Measurements from ENCODE around the gene PRR35.

PRR35 gene

DNA sequence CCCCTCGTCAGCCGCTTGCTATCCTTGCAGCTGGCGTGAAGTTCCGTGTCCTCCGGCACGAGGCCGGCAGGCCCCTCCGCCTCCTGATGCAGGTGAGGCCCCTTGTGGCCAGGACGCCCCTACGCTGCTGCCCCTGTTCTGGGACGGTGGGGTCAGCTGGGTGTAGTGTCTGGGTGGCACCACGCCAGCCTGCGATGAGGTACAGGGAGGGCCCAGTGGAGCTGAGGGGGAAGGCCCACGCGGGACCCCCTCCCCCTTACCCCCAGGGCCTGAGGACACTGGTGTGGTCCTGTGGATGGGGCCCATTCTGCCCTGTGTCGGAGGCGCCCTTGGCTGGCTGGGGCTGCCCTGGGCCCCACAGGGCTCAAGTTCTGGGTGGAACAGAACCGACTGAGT is 22.0 kb downstream of the PRR35 start:
- DNase-seq, result no peak

DNA sequence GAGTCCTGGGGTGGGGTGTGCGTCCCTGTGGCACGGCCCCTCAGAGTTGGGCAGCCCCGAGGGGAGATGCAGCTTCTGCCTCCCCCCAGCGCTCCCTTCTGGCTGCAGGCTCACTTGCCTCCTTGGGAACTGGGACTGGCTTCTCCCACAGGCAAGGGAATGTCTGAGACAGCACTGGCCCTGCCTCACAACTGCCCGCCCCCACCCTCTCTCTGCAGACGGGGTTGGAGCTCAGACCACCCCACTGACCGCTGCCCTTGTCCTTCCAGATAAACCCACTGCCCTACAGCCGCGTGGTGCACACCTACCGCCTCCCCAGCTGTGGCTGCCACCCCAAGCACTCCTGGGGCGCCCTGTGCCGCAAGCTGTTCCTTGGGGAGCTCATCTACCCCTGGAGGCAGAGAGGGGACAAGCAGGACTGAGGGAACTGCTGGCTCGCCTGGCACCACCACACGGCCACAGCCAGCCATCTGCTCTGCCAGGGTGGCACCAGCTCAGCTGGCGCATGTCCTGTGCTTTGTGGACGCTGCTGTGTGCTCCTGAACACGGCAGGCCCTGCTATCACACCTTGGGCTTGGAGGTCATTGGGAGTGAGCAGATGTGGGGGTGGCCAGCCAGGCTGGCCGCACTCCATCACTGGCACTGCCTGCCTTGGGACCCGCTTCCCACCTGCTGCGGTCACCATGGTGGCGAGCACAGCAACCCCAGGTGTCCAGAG is 22.6 kb downstream of the PRR35 start:
- no peak for DNase-seq

DNA sequence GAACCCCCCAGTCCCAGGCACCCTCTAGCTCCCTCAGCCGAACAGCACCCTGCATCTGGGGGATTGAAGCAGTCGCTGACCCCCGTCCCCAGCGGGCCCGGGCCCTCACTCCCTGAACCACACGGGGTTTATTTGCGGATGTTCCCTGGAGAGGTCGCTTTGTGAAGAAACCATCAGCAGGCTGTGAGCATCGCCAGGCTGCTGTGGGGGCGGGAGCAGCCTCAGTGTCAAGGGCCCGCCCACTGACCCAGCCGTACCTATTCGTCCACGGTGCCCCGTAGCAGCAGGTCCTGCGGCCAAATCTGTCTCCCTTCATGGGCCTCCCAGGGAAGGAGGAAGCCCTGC is 23.2 kb downstream of the PRR35 start:
- no peak for DNase-seq

DNA sequence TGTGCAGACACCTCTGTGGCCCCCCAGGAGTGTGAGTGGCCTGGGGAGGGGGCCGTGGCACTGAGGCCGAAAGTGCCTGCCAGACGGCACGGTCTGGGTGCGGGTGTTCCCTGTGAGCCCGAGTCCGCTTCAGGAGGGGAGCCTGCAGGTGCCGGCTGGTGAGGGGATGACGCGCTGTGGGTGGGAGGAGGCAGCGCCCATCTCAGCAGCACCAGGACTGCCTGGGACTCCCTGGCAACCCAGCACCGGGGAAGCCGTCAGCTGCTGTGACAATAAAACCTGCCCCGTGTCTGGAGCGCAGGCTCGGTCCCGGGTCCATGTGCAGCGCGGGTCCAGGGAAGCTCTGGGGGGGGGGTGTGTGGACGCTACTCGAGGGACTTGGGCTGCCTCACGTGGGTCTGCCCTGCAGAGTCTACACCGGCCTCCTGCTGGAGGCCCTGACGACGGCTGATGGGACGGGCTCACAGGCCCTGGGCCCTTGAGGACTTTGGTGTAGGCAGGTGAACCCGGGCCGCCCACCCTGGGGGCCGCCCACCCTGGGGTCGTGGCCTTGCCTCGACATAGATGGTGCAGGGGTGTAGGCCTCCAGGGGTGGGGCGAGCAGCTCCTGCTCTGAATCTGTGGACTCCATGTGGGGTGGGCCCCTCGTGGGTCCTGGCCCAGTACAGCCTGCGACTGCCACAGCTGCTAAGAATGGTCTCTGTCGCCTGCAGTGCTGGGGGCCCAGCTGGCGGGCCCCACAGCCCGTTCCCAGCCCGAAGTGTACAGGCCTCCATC is 23.8 kb downstream of the PRR35 start:
- DNase-seq, result no peak

DNA sequence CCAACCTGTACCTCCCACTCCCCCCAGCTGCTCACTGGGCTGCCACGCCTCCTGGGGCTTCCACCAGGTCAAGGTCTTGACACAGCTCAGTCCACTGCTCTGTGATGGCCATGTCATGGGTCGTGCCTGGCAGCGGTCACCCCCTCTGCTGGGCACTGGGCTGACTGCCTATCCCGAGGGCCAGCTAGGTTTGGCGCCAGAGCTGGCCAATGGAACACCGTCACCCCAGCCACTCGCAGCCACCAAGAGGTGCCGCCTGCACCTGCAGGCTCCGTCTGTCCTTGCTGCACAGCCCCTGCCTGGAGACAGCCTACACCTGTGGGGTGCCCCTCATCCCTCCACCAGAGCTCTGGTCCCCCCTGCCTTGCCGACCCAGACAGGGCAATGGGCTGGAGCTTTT is 25.2 kb downstream of the PRR35 start:
- no peak for DNase-seq

DNA sequence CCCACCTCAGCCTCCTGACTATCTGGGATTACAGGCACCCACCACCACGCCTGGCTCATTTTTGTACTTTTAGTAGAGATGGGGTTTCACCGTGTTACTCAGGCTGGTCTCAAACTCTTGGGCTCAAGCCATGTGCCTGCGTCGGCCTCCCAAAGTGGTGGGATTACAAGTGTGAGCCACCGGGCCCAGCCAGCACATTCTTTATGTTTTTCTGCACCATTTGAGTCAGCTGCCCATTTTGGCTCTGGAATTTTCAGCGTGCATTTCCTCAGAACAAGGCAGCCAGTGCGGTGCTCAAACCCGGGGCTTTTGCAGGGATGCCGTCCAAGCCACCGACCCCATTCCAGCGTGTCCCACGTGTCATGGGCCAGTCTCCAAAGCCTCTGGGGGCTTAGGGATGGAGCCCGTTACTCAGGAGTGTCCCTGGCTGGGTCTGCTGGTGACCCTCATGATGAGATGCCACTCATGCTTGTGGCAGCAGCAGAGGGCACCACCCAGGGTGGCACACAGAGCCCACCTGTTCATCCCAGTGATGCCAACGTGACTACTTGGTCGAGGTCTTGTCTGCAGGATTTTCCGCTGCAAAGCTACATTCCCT is 26.0 kb downstream of the PRR35 start:
- DNase-seq, result no peak

DNA sequence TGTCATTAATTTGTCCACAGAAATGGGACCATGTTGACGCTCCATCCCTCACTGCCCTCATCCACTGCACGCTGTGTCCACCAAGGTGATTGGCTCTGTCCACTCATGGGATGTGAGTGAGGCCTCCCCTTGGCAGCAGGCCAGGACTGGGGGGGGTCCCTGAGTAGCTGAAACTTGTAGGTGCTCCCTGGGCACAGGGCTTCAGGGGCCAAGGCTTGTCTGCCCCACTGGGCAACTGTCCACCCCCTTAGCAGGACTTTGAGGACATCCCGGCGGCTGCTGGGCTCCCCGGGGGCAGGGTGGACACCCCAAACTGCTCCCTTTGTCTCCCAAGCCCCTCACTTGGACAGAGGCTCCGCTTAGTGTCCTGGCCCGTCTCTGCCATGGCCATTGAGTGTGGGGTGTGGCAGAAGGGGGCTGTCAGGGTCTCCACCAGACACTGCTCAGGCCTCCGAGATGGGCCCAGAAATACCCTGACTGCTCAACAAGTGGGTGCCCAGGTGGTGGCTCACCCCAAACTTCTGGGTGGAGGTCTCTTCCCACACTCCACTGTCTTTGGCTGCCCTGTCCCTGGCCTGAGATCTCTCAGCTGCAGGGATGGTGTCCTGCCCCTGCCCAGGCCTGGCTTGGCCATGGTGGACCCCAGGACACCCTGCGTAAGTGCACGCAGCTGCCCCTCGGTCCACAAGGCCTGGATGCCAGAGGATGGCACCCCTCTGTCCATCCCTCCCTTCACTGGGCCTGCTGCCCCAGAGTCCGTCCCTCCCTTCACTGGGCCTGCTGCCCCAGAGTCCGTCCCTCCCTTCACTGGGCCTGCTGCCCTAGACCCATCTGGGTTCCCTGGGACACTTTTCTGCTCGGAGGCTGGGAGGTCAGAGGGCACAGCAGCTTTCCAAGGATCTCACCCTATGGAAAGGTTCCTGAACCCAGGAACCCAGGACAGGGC is 26.7 kb downstream of the PRR35 start:
- DNase-seq, result no peak

DNA sequence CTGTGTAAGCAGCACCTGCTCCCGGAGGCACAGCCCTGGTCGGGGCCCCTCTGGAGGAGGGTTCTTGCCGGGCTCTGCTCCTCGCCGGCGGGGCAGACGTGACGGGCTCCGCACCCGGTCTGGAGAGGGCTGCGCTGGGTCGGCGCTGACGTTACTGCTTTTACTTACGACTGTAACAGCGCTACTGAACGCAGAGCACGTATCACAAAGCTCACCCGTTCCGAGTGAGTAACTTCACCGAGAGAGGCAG is 28.4 kb downstream of the PRR35 start:
- peak; percentile 64 to 72 for DNase-seq

DNA sequence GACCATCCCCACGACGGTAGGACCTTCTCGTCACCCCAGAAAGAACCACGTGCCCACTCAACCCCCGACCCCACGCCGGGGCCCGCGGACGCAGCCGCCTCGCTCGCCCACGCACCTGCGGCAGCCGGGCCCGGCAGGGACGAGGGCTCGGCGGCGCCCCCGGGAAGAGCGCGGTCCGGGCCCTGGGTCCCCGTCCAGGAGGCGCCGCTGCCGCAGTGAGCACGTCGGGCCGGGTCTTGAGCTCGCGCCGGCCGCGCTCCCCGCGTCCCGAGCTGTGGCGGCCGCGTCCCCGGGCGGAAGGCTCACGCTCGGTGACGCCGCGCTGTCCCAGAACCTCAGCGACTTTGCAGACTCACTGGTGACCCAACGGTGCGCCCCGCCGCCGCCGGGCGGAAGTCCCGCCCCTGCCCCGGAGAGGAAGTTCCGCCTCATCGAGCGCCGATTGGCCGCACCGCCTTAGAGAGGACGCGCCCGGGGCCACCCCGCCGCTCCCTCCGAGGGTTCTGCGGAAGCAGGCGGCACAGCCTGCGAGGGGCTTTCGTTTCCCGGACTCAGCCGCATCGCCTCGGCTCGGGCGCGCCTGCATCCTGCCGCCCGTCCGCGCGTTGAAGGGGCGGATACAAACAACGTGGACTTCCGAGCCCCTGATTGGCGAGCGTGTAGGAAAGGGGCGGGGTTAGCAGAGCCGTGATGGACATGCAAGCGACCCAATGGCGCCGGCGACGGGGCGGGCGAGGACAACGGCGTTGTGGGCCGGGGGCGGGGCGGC is 28.9 kb downstream of the PRR35 start:
- peak; percentile 97 to 98 for DNase-seq

DNA sequence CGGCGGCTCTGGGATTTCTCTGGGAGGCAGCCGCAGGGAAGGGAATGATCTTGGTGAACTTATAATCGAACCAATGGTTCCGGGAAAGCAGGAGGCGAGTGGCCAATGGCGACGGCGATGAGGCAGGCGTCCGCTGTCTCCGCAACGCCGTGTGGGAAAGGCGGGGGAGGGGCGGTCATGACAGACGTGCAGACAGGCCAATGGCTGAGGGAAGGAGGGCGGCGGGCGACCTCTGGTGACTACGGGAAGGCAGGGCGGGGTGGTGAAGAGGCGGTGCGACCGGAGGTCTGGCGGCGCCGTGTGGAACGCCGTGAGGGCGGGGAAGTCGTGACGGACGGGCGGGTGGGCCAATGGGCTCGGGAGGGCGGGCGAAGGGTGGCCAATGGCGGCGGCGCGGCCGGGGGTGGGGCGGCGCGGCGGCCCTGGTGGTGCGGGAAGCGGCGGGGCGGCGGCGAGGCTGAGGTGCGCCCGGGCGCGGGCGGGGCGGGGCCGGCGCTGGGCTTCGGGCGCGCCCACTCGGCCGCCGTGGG is 29.5 kb downstream of the PRR35 start, which contains the start of gene RAB40C:
Gene RAB40C (plus strand): TSS at position 409 of the 530 bp plus-strand sequence. CDS start 226 bp downstream, outside the sequence.
- peak; percentile 99 for DNase-seq

DNA sequence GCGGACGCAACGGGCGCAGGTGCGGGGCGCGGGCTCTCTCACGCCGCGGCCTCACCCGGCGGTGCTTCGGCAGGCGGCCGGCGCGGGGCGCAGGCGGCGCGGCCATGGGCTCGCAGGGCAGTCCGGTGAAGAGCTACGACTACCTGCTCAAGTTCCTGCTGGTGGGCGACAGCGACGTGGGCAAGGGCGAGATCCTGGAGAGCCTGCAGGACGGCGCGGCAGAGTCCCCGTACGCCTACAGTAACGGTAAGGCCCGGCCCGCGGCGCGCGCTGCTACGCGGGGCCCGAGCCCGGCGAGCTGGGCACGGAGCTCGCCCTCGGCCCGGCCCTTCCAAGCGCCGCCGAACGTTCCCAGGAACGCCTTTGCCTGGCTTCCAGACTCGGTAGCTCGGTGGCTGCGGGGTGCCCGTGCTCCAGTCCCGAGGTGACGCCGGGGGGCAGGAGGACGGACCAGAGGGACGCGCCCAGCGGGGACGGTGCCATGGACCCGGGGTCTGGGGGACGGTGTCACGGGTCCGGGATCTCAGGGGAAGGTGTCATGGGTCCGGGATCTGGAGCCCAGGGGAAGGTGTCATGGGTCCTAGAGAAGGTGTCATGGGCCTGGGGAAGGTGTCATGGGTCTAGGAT is 30.1 kb downstream of the PRR35 start:
- DNase-seq, result no peak

DNA sequence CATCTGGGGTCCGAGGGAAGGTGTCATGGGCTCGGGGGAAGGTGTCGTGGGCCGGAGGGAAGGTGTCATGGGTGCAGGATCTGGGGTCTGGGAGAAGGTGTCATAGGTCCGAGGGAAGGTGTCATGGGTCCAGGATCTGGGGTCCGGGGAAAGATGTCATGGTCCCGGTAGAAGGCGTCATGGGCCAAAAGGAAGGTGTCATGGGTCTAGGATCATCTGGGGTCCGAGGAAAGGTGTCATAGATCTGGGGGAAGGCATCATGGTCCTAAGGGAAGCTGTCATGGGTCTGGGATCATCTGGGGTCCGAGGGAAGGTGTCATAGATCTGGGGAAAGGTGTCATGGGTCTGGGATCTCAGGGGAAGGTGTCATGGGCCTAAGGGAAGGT is 30.6 kb downstream of the PRR35 start:
- DNase-seq, result no peak

DNA sequence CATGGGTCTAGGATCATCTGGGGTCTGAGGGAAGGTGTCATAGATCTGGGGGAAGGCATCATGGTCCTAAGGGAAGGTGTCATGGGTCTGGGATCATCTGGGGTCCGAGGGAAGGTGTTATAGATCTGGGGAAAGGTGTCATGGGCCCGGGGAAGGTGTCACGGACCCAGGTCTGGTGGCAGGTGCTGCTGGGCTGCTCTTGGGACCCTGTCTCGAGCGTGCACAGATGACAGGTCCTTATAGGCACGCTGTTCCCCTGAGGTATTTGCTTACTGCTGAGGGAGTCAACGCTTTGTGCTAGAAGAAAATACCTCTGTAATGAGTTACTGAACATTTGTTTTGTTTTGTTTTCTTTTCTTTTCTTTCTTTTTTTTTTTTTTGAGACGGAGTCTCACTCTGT is 31.0 kb downstream of the PRR35 start:
- DNase-seq, result no peak

DNA sequence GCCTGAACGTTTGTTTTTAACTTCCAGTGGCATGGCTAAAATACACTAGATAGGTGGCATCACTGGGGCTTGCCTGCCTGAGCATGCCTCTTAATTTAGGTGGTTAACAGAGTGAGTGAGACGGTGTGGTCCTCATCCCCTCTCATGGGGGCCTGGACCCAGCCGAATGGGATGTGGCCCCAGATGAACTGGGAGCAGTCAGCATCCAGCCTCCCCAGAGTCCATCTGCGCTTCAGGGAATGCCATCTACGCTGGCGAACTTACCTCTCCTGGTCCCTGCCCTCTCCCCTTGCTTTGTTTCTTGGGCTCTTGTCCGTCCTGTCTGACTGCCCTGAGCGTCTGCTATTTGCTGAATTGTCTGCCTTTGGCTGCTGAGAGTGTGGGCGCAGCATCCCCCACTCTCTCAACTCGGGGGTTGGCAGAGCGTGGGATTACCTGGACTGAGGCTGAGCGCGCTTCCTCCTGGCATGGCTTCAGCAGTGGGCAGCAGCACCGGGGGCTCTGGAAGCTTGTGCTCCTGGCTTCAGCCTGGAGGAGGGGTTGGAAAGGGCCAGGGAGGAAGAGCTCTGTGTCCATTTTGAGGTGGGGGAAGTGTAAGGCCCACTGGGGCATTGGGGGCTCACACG is 31.8 kb downstream of the PRR35 start:
- no peak for DNase-seq

DNA sequence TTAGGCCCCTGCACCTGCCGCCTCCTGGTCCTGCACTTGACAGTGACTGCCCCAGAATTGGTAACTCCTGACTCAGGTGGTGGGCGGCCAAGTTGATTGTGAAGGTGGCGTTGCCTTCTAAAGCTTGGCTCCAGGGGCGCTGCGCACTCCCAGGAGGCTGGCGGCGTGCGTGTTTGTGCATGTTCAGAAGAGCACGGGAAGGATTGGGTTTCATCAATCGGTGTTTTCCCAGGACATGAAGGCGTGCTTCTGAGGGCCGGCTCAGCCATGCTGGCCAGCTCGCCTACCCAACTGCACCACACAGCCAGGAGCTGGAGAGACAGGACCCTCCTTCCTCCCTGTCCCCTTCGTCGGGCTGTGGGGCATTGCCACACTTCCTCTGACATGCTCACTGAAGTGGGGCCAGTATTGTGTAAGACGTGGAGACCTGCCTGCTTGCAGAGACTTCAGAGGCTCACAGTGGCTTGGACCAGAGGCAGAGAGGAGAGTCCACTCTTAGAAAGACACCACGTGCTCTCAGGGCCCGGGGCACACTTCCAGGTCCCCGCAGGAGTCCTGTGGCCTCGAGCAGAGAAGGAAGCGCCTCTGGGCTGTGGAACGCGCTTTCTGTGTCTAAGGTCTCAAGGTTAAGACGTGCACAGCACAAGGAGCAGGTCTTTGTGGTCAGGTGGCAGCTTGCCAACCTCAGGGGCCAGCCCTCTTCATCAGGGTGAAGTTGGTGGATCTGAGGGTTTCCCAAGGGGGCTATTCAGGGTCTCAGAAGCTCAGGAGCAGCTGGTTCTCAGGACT is 32.5 kb downstream of the PRR35 start:
- peak in 1 of 2 donors; percentile 42 for DNase-seq

DNA sequence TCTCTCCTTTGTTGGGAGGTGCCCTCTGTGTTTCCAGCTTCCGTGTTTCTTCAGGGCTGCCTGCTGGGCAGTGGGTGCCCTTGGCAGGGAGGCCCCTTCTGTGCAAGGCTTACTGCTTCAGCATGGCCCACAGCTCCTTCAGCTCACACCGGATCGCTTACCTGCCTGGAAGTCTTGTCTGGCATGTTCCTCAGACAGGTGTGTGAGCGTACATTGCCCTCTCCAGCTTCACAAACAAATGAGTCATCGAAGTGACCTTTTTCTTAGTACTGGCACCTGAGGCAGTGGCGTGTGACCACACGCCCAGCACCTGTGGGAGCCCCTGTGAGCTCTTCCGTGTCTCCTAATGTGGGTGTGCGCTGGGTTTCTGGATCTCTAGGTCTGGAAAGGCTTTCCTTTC is 33.2 kb downstream of the PRR35 start:
- no peak for DNase-seq

DNA sequence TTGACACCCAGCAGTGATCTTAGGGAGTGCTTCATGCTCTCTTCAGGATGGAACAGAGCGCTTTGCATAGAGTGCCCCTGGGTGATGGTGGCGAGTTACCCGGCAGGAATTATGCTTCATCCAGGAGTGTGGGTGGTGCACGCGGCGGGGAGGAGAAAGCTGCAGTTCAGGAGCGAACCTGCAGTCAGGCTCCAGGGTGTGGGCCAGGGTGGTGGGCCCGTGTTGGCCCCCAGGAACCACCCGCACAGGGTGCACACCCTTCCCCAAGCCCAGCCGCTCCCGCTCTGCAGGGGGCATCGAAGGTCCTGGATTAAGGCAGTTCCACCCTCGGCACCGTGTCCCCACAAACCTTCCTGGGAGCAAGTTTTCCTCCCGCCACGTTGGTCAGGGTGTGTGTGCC is 33.6 kb downstream of the PRR35 start:
- no peak for DNase-seq

DNA sequence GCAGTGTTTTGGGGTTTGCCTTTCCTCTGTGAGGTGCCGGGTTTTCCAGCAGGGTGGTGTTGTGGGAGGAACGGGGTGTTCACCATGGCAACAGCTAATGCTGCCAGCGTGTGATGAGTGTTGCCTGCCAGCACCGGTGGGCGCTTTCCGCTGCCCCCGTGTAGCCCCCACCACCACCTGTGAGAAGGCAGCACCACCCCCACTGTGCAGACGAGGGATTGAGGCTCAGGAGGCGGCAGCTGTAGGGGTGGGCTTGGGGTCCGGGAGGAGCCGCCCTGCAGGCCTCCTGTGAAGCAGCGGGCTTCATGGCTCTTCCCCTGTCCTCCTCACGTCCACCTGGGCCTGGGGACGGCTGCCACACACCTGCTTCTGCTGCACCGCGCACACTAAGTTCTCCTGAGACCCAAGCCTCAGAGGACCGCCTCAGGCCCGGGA is 34.9 kb downstream of the PRR35 start:
- DNase-seq, result no peak

DNA sequence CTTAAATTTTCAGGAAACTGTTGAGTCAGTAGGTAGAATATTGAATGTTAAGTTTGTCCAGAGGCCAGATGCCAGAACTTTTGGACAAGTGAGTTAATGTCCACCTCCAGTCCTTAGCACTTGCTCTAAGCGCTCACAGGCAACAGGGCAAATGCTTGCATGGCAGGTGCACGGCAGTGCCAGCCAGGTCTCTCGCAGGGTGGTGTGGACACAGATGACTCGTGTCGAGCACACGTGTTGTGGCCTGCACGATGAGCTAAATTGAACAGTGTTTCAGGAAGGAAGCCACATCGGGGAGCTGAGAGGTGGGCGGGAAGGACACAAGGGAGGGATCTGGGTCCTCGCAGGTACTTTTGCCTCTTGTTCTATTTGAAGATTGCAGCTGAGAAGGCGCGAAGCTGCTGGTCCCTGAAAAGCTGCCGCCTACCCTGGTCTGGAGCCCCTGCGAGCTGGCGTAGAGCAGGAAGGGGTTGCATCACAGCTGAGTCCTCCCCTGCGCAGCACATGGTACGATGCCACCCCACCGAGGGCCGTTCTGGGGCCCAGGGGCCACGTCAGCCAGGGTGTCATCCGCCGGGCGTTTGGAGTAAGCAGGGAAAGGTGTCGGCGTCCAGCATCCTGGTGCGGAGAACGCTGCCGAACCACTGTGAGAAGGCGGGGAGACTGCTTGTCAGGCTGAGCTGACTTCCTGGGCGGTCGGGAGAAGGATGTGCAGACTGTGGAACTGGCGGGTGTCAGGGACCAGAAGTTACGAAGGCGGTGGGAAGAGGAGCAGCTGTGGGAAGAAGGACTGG is 35.9 kb downstream of the PRR35 start:
- no peak for DNase-seq

DNA sequence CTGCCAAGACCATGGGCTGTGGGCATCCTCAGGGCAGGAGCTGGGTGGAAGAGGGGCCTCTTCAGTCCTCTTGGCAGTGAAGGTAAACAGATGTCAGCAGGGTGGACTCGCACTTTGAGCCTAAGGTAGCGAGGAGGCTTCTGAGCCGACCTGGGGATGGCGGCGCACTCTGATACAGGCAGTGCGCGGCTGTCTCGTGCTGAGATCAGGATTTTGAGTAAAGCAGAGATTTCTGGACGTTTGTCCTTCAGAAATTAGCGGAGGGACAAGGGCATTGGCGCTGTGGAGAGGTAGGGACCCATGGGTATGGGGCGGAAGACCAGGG is 36.5 kb downstream of the PRR35 start:
- DNase-seq, result no peak
